NCI-H128 (cell line): ENCODE measurements around the gene SCN4B.

Experiments used
- DNase-seq: peaks from one replicate; lab custom pipeline; 2025; ENCODE audit not compliant: unreplicated experiment; lab: John Stamatoyannopoulos, UW

The SCN4B gene

GRCh38 chr11:118154641-118155040, 2.0 kb upstream of the SCN4B start:
- DNase-seq, result no peak

DNA sequence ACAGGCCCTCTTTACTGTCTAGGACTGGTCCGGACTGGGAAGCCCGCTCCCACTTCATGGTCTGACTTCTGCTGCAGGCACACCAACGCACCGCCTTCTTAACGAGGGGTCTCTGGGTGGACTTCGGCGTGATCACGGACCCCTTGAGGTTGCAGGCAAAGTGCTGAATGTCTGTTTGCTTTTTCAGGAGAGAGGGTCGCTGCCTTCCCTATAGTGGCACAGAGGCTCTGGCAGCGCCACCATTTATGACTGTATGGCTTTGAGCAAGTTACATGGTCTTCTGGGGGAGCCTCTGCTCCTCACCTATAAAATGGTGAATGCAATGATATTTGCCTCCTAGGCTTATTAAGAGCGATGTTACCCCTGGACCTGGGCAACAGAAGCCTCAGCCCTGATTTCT, 1.4 kb upstream of the SCN4B start:
- DNase-seq, result no peak

DNA sequence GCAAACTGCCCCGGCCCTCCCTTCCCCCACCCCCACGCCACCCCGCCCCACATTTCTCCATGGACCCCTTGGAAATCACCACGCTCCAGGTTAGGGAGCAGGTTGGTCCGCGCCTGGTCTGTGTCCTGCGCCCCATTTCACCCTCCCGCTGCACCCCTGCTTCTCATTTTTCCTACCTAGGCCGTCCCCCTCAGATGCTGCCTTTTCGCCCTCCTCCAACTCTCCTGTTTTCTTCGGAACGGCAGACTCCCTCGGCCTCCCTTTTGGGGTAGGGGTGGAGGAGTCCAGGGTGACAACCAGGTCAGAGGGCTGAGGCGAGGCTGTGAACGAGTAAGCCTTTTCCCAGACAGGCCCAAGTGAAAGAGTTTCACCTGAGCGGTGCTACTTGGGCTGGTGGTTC, 893 bp upstream of the SCN4B start:
- DNase-seq, result no peak

GRCh38 chr11:118152020-118152551, 537 bp downstream of the SCN4B start:
- no peak for DNase-seq

DNA sequence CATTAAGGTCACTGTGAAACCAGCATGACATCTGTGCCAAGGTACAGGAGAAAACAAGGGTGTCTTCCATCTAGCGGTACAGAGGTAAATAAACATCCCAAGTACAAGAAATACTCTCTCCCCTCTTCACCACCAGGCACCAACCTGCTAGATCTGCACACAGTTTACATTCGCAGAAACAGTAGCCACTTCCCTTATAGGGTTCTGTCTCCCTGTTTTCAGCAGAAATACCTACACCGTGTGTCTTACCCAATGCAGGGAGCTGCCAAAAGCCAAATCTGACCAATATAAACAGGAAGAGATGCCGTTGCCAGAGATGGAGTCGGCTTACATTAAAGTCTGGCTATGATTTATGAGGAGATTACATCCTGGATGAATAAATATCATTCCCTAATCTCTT, 1.2 kb downstream of the SCN4B start:
- DNase-seq, result no peak

GRCh38 chr11:118149493-118149892, 3.1 kb downstream of the SCN4B start:
- no peak for DNase-seq

DNA sequence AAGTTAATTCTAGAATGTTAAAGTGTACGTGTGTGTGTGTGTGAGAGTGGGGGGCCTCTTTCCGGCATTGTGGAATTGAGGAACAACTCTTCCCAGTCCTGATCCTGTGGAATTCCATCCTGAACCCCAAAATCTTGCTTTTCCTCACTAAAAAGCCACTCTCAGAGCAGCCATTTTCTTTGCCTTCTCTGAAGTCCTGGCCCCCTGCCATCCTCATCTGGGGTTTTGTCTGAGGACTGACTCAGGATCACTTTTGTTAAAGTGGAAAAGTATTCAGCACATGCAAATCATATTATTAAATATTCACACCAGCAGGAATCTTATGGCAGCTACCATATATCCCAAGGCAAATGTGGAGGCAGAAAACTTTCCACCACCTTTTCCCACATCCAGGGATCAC, 3.8 kb downstream of the SCN4B start:
- no peak for DNase-seq

- DNase-seq, result no peak
These were observed 4.4 kb downstream of the SCN4B start for GRCh38 chr11:118148240-118148639.

DNA sequence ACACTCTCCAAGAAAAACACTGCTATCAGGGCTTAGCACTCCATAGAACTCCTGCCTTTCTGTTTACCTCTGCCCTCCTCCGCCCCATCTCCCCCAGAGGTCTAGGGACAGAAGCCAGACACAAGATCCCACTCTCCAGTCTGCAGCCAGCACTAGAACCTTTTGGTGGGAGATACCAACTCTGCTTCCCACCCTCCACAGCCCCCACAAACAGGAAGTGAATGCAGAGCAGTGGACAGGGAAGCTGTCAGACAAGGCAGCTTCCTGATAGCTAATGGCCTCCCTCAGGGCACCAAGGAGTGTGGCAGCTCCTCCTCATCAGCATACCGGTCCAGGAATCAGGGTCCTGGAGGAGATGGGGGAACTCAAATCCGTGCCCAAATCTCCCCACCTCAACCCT, 5.1 kb downstream of the SCN4B start:
- DNase-seq, result no peak

DNA sequence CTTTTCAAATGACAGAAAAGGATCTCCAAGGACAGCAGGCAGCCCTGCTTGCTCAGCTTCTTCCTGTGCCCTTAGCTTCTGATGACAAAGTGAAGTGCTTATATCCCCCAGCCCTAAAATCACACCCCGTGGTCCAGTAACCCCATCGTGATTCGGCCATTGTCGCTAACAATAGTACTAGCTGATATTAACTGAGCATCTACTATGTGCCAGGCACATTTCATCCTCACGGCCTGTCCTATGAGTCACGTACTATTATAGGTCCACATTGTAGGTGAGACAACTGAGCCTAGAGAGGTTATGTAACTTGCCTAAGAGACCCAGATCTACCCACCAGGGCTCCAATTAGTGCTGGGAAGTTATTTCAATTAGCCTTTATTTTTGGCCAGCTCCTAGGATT, 6.1 kb downstream of the SCN4B start:
- DNase-seq, result no peak

DNA sequence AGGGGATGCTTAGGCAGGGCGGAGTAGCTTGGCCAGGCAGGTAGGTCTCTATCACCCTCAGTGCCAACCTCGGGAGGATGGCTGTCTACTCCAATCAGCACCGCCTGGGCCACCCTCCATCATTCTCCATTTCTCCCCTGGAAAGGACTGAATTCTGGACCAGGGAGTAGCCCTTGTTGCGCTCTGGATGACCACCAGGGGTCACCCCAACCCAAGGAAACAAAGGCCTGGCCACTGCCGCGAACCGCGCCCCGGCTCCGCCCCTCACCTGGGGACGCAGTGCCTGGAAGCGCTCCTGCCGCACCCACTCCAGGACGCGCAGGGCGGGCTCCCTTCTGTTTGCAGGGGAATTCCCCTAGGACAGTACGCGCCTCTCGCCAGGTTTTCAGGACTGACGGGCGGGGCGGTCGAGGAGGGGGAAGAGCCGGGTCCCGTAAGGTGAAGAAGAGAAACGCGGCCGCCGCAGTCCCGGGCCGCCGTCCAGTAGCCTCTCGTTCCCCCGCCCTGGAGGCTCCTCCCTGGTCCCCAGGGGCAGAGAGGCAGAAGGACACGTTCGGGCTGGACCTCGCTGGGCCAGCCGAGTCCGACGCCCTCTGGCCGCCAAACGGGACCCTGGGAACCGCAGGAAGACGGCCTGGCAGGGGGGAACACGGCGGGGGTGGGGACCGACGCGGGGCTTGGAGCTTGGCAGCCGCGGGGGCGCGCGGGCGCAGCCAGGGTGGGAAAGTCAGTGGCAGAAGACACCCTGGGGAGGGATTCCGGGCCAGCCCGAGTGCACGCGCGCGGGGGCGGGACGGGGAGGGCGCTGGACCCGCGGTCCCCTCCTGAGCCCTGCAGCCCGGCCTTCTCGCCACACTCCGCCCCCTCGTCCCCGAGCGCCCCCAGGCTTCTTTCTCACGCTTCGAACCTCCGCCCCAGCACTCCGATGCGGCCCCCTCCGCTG, 7.1 kb downstream of the SCN4B start:
- peak; percentile 68 for DNase-seq

DNA sequence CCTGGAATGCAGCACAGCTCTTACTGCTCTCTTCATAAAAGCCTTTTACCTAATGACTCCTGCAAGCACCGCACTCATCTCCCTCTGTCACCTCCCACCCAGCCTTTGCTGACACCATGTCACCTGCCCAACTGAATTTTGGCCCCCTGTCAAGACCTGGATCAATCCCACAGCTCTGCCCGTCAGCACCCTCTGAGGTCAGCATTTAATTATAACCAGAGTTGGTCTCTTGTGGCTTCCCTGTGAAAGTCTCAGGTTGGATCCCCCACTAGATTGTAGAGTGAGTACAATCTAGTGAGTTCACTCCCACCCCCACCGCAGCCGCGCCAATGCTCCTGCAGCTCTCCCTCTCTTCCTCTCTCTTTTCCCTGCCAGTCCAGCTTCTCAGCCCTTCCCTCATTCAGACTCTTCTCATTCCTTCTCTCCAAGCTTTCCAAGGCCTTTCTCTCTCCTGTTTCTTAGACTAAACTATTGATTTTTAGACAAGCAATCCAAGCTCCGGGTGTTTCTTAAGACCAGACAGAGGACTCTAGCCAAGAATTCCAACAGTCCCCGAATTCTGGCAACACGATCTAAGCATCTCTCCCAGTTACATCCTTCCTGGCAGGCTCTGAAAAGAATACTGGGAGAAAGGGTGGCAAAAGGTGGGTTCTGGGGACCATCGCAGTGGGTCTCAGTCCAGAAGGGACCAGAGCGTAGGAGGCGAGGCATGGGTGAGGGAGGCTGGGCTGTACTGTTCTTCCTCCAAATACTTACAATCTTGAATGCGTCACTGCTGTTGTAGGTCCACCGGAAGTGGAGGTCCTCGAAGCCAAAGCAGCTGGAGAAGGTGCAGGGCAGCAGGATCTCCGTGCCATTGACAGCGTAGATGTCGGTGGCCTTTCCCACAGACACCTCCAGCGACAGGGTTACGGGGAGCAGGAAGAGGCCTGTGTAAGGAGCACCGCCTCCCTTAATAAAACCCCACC, 8.0 kb downstream of the SCN4B start:
- no peak for DNase-seq

GRCh38 chr11:118143661-118144185, 8.9 kb downstream of the SCN4B start:
- no peak for DNase-seq

- no peak for DNase-seq
These were observed 9.8 kb downstream of the SCN4B start for GRCh38 chr11:118142809-118143208.

GRCh38 chr11:118142081-118142480, 10.5 kb downstream of the SCN4B start:
- DNase-seq, result no peak

DNA sequence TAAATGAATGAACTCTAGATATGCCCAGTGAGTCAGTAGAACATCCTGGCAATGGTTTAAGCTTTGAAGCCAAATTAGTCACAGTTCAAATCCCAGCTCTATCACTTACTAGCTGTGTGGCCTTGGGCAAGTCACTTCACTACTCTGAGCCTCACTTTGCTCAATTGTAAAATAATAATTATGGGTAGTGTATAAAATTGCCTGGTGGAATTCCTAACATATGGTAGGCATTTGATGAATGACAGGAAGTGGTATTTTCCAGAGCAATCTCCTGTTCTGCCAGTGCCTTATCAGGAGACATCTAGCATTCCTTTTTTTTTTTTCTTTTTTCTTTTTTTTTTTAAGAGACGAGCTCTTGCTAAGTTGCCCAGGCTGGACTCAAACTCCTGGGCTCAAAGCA, 13.0 kb downstream of the SCN4B start:
- DNase-seq, result no peak

DNA sequence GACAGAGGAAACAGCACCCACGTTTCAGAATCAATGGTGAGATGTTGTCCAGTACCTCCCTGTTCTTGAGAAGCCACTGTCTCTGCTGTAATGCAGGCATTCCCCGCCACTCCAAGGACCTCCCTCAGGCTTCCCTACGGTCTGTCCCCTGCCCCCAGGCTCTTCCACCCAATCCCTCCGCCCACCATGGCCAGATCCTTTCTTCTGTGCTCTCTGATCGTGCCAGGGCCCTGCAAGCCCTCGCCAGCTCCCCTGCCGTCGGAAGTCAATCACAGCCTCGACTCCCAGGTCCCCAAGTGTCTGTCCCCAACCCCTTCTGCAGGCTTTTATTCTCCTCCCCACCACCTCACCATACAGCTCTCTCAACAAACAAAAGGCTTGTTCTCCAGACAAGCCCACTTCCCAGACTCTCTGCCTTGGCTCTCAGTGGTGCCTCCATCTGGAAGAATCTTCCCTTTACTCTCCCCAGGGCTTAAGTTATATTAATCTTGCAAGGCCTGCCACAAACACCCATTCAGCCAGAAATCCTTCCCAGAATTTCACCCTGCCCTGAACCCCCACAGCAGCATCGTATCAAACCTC, 13.7 kb downstream of the SCN4B start:
- DNase-seq, result no peak

- DNase-seq, result no peak
These were observed 15.8 kb downstream of the SCN4B start for GRCh38 chr11:118136801-118137200.

- DNase-seq, result no peak
These were observed 16.3 kb downstream of the SCN4B start for GRCh38 chr11:118136341-118136740.

DNA sequence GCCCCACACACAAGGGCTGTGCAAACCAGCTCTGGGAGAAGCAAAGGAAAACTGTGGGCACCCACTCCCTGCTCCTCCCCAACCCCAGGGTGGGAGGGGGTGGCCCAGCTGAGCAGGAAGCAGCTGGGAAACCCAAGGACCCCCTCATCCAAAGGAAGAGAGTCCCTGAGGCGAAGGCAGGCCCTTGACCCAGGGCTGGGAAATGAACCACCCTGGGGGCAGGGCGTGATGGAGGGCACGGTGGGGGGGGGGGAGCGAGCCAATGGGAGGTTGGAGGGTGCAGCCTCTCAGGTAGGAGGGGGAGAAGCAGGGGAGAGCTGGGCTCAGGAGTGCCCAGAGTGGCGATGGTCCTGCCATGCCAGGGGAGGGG, 16.8 kb downstream of the SCN4B start:
- no peak for DNase-seq
